HepG2 (cell line): ENCODE data around the gene DEPDC5.

ENCODE experiments used
- ETV6 ChIP-seq: sonication (generic); formaldehyde crosslinking; conservative IDR thresholded peaks from 2 replicates; pipeline ENCODE4 v1.4.0; 2020; ENCODE audit warnings: missing genetic modification reagents
- TEAD3 ChIP-seq: optimal IDR thresholded peaks from 2 replicates; pipeline ENCODE3; 2016; ENCODE audit warnings: borderline replicate concordance
- TF ChIP-seq, protein P1 (sequence below): sonication (generic); formaldehyde crosslinking; IDR thresholded peaks from 2 replicates; pipeline ENCODE4 v1.9.0; 2021; ENCODE audit warnings: missing genetic modification reagents, mild to moderate bottlenecking, borderline replicate concordance

DNA sequence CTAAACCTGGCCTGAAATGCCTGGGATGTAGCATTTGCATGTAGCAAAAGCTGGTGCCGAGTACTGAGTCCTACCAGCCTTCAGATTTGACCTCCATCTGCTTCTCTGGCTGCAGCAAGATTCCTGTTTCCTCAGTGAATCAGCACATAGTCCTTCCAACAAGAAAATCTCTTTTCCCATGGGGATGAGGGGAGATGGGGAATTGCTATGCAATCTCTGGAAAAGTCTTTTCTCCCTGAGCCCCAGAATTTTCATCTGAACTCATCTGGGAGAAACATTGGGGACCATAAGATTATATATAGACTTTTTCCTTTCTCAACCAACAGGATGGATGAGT lies 158.6 kb downstream of the DEPDC5 start:
- TF ChIP-seq, protein P1, sequence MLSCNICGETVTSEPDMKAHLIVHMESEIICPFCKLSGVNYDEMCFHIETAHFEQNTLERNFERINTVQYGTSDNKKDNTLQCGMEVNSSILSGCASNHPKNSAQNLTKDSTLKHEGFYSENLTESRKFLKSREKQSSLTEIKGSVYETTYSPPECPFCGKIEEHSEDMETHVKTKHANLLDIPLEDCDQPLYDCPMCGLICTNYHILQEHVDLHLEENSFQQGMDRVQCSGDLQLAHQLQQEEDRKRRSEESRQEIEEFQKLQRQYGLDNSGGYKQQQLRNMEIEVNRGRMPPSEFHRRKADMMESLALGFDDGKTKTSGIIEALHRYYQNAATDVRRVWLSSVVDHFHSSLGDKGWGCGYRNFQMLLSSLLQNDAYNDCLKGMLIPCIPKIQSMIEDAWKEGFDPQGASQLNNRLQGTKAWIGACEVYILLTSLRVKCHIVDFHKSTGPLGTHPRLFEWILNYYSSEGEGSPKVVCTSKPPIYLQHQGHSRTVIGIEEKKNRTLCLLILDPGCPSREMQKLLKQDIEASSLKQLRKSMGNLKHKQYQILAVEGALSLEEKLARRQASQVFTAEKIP, result no peak
- no peak for TF ChIP-seq TEAD3 (CRISPR knock-in tag)
- no peak for TF ChIP-seq ETV6 (CRISPR knock-in tag)
